ENCODE results near the gene BNIP5. TPM values are rescaled to one million over a fixed set of nuclear protein-coding genes. Genes with fewer than 3 reads are reported as not detected.

Gene BNIP5
- total RNA-seq, 1 experiment from 2014 or later: not detected

Other genes with a start within 250 kb of the BNIP5 start
- 0.05 TPM in 1 of 2 replicates, not detected in the other for gene MAPK13, start 206.4 kb downstream of the BNIP5 start, total RNA-seq (2014; rRNA removed; shearing (Covaris generic))
- gene BRPF3, start 140.1 kb downstream of the BNIP5 start, total RNA-seq (2014; rRNA removed; shearing (Covaris generic)): 5.3 and 6.0 TPM in 2 replicates
- not detected in 2 replicates for gene PNPLA1, start 66.8 kb downstream of the BNIP5 start, total RNA-seq (2014; rRNA removed; shearing (Covaris generic))
- not detected in 2 replicates for gene ETV7, start 50.8 kb upstream of the BNIP5 start, total RNA-seq (2014; rRNA removed; shearing (Covaris generic))
- not detected in 2 replicates for gene PXT1, start 106.0 kb upstream of the BNIP5 start, total RNA-seq (2014; rRNA removed; shearing (Covaris generic))
- 83.0 and 89.0 TPM in 2 replicates for gene KCTD20, start 106.1 kb upstream of the BNIP5 start, total RNA-seq (2014; rRNA removed; shearing (Covaris generic))
- 8.4 and 10.7 TPM in 2 replicates for gene STK38, start 210.6 kb upstream of the BNIP5 start, total RNA-seq (2014; rRNA removed; shearing (Covaris generic))